ENCODE measurements around the gene HSH2D. TPM values are rescaled to one million over a fixed set of nuclear protein-coding genes. Genes with fewer than 3 reads are reported as not detected.
"Not testable (repeated sequence)": the region's sequence is repeated elsewhere in the genome, so short reads cannot be mapped to it uniquely, and the experiment has no call there.

Gene HSH2D
- polyA plus RNA-seq, 1 donor: 0.30 TPM

GRCh38 chr19:16155128-16155527 is 11.6 kb downstream of the HSH2D start:
- DNase-seq (ENCODE audit: low read depth): no peak

DNA sequence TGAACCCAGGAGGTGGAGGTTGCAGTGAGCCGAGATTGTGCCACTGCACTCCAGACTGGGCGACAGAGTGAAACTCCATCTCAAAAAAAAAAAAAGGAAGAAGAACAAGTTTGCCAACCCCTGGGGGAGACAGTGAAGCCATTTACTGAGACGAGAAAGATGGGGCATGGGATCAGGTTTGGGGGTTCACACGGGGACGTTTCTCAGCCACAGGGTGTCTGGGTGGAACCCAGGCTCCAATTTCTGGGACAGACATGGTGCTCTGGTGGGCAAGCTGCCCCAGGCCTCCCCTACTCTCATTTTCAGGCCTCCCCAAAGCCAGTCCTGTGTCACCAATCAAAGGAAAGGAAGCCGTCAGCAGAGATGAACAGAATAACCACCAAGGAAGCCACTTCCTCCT is 13.4 kb downstream of the HSH2D start:
- no peak for DNase-seq (ENCODE audit: low read depth)

GRCh38 chr19:16157601-16158000 is 14.1 kb downstream of the HSH2D start:
- DNase-seq (ENCODE audit: low read depth): no peak

GRCh38 chr19:16159655-16160054 is 16.2 kb downstream of the HSH2D start:
- DNase-seq (ENCODE audit: low read depth): no peak

DNA sequence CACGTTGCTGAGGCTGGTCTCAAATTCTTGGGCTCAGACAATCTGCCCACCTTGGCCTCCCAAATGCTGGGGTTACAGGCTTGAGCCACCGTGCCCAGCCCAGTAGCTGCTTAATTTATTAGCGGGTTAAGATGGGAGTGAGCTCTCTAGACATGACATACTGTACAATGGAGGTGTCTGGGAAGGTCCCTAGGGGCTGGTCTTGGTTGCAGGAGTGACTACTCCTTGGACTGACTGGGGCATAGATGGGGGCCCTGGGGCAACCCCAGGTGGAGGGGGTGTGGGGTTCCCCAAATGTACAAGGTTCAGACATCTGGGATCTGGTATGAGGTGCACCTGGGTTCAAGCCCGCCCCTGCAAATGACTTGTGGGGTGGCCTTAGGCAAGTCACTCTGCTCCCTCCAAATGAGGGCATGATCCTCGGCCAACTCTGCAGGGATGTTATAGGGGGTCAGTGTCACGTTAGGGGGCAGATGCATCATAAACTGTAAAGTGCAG is 17.0 kb downstream of the HSH2D start:
- DNase-seq (ENCODE audit: low read depth): no peak

DNA sequence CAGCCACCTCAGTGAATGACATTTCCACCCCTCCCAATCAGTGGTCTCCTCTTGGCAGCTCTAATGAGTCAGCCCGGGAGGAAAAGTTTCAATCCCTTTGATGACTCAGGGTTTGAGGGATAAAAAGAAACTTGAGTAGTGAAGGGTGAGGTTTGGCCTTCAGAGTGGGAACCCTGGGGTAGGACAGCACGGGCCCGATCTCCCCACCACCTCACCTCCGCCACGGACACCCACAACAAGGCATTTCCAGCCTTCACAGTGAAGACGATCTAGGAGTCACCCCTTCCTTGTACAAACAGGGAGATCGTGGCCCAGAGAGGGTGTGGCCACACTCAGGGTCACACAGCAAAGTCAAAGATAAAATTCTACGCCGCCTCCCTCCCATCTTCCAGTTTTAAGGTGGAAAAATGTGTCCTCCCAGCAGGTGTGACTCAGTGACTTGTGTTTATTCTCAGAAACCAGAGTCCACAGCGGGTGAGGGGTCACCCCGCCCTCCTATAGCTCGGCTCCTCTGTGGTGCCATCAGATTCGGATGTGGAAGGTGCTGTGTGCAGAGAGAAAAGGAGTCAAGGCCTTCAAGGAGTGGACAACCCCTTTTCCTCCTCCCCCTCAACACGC is 17.6 kb downstream of the HSH2D start:
- DNase-seq (ENCODE audit: low read depth): no peak

DNA sequence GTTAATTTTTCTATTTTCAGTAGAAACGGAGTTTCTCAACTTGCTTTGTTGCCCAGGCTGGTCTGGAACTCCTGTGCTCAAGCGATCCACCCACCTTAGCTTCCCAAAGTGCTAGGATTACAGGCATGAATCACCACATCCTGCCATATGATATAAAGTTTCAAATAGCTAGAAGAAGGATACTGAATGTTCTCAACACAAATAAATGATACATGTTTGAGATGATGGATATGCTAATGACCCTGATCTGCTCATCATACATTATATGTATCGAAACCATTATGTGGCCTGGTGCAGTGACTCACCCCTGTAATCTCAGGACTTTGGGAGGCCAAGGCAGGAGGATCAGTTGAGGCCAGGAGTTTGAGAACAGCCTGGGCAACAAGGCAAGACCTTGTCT is 18.4 kb downstream of the HSH2D start:
- DNase-seq (ENCODE audit: low read depth): no peak

GRCh38 chr19:16164222-16164890 is 20.9 kb downstream of the HSH2D start:
- no peak for DNase-seq (ENCODE audit: low read depth)

- DNase-seq (ENCODE audit: low read depth): no peak
These were observed 22.9 kb downstream of the HSH2D start for GRCh38 chr19:16166417-16166816.

GRCh38 chr19:16167055-16167454 is 23.6 kb downstream of the HSH2D start:
- no peak for DNase-seq (ENCODE audit: low read depth)

- no peak for DNase-seq (ENCODE audit: low read depth)
These were observed 25.1 kb downstream of the HSH2D start for GRCh38 chr19:16168465-16169081.

GRCh38 chr19:16170134-16170533 is 26.6 kb downstream of the HSH2D start:
- no peak for DNase-seq (ENCODE audit: low read depth)

GRCh38 chr19:16175954-16176353 is 32.5 kb downstream of the HSH2D start:
- no peak for DNase-seq (ENCODE audit: low read depth)

DNA sequence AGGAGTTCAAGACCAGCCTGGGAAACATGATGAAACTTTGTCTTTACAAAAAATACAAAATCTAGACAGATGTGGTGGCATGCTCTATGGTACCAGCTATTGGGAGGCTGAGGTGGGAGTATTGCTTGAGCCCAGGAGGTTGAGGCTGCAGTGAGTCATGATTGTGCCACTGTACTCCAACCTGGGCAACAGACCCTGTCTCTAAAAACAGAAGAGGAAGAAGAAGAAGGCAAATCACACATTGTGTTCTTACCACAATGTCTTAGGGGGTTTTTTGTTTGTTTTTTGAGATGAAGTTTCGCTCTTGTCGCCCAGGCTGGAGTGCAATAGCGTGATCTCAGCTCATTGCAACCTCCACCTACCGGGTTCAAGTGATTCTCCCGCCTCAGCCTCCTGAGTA is 35.4 kb downstream of the HSH2D start:
- DNase-seq (ENCODE audit: low read depth): not testable (repeated sequence)

GRCh38 chr19:16180611-16181010 is 37.1 kb downstream of the HSH2D start:
- no peak for DNase-seq (ENCODE audit: low read depth)

DNA sequence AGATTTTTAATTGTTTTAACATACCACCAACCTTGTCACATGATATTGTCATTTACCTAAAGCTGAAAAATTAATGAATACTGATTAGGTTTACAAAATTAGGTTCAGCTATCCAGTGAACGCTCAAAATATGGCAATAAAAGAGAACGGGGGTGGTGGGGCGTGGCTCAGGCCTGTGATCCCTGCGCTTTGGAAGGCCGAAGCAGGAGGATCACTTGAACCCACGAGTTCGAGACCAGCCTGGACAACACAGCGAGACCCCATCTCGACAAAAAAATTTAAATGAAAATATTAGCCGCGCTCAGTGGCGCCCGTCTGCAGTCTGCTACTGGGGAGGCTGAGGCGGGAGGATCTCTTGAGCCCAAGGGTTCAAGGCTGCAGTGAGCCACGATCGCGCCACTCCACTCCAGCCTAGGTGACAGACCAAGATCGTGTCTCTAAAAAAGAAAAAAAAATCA is 41.2 kb downstream of the HSH2D start:
- no peak for DNase-seq (ENCODE audit: low read depth)

DNA sequence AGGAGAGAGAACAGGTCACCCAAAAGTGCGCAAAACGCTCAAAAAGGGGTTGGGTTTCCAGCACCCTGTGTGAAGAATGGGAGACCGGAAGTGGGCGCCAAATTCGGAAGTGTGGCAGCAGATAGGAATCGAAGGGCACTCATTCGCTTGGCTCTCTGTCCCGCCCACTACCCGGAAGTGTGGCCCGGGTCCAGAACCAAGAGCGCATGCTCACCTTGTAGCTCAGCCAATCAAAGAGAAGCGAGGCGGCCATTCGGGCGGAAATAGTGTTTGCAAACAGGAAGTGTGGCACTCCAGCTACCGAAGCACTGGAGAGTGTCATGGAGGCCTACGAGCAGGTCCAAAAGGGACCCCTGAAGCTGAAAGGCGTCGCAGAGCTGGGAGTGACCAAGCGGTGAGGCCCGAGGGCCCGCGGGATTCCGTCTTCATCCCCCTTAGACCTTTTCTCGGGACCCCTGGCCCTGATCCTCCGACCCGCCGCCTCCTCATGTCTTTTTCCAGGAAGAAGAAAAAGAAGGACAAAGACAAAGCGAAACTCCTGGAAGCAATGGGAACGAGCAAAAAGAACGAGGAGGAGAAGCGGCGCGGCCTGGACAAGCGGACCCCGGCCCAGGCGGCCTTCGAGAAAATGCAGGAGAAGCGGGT is 41.8 kb downstream of the HSH2D start, which contains the start of gene FAM32A:
FAM32A (plus strand) TSS at position 288 of the 645 bp plus-strand sequence; CDS start at position 321, 33 bp downstream.
- peak; percentile 97 for DNase-seq (ENCODE audit: low read depth)

DNA sequence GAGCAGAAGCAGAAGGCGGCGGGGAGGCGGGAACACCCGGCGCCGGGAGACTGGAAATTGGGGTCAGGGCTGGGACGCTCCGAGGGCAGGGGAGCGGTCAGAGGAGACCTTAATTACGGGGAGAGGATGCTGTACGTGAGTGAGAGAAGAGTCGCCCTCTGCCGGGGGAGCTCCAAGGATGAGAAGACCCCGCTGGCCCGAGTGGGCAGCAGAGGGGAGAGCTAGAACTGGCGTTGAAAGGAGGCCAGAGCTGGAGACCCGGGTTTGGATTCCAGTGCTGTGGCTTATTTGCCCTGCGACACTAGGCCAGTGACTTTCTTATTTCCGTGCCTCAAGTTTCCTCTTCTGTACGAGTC is 42.3 kb downstream of the HSH2D start:
- DNase-seq (ENCODE audit: low read depth): no peak

- no peak for DNase-seq (ENCODE audit: low read depth)
These were observed 45.0 kb downstream of the HSH2D start for GRCh38 chr19:16188521-16188920.

DNA sequence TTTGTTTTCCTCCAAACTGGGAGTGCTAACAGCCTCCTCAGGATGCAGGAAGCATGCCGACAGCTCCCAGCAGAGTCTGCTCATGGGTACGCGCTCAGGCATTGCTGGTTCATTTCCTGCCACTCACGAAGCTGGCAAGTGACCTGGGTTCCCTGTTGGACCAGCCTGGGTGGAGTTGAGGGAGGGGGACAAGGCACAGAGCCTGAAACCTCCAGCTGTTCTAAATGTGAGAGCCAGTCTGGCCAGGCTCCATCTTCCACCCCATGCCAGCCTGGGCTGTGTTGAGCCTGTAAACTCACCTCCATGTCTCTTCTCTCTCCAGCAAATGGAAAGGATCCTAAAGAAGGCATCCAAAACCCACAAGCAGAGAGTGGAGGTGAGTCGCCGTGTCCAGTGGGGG is 46.7 kb downstream of the HSH2D start:
- DNase-seq (ENCODE audit: low read depth): no peak

DNA sequence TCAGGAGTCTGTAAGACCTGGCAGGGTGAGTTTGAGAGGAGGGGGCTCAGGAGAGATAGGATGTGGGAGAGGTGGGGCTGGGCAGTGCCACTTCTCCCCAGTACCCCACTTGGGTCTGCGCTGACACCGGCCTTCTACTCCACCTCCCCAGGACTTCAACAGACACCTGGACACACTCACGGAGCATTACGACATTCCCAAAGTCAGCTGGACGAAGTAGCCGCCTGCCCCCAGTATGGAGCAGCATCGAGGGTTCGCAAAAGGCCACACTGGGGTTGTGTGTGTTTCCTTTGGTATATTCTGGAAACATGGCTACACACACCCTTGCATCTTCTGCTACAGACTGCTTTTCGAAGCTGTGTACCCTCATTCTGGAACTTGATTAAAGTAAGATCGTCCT is 47.3 kb downstream of the HSH2D start:
- DNase-seq (ENCODE audit: low read depth): no peak

GRCh38 chr19:16191216-16191908 is 47.9 kb downstream of the HSH2D start:
- no peak for DNase-seq (ENCODE audit: low read depth)
